ENCODE measurements around the gene SMIM35. TPM values are rescaled to one million over a fixed set of nuclear protein-coding genes. Genes with fewer than 3 reads are reported as not detected.

The SMIM35 gene
- total and polyA plus RNA-seq, 2 donors (not counting 1 experiment from before 2014, with no cell fraction given) = not detected

DNA sequence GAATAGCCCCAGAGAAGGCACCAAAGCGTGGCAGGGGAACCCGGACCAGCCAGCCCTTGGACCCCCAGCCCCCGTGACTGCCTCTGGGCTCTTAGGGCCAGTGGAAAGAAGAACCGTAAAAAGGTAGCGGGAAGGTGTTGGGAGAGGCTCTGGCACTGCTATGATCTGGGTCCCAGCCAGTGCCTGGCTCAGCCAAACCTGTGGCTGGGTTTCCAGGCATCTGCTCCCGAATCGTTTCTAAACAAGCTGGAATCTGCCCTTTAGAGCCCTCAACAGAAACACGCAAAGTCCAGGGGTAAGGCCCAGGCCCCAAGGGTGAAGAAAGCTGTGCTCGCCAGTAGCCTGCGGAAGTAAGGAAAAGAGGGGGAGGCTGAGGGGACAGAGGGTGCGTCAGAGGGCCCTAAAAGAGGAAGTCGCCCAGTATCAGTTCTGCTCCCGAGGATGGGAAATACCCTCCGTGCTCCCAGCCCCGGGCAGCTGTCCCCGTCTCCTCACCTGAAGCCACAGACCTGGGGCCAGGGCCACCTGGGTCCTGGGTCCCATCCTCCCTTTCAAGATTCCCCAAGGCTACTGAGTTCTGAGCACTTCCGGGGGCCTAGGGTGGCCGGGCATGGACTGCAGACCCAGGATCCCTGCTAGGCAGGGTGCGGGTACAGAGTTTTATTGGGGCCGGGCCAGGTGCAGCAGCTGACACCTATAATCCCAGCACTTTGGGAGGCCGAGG is 75.9 kb downstream of the SMIM35 start:
- Histone ChIP-seq H3K36me3 (ENCODE audit: control insufficient read depth, insufficient read depth, low read length) (no peaks in the 10 kb centered on the region), H2AFZ (ENCODE audit: low read length) (no peak overlapping the region), H3K27me3 (ENCODE audit: control insufficient read depth, insufficient read depth, low read length) (no peaks in the 10 kb centered on the region), H3K4me1 (ENCODE audit: control insufficient read depth, extremely low read depth, insufficient read depth, low read length) (no peaks in the 10 kb centered on the region), H3K9me3 (ENCODE audit: control insufficient read depth, insufficient read depth, low read depth, low read length) (no peaks in the 10 kb centered on the region), H3K4me3 (replicated peaks in 1 of 4; ENCODE audit: control extremely low read depth in 1 of 4, insufficient read depth in 1 of 4, low read depth in 3 of 4, low read length in 4 of 4) (no peak overlapping the region), H3K27ac (ENCODE audit: insufficient read depth, low read length) (no peak overlapping the region), H3K4me2 (ENCODE audit: extremely low read depth, insufficient read depth, low read length) (no peak overlapping the region), H3K9ac (ENCODE audit: insufficient read depth, low read length) (no peak overlapping the region), H4K20me1 (ENCODE audit: control insufficient read depth, extremely low read depth, insufficient read depth, low read length) (no peaks in the 10 kb centered on the region), H3K79me2 (ENCODE audit: control insufficient read depth, insufficient read depth, low read length) (no peaks in the 10 kb centered on the region)
- DNase-seq (ENCODE audit: low read depth in 2 of 2) = no peak
- no peak for TF ChIP-seq EZH2 (IDR thresholded peaks at IDR 0.05; ENCODE audit: low read length, missing control alignments)
- TF ChIP-seq, protein P1, sequence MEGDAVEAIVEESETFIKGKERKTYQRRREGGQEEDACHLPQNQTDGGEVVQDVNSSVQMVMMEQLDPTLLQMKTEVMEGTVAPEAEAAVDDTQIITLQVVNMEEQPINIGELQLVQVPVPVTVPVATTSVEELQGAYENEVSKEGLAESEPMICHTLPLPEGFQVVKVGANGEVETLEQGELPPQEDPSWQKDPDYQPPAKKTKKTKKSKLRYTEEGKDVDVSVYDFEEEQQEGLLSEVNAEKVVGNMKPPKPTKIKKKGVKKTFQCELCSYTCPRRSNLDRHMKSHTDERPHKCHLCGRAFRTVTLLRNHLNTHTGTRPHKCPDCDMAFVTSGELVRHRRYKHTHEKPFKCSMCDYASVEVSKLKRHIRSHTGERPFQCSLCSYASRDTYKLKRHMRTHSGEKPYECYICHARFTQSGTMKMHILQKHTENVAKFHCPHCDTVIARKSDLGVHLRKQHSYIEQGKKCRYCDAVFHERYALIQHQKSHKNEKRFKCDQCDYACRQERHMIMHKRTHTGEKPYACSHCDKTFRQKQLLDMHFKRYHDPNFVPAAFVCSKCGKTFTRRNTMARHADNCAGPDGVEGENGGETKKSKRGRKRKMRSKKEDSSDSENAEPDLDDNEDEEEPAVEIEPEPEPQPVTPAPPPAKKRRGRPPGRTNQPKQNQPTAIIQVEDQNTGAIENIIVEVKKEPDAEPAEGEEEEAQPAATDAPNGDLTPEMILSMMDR (conservative IDR thresholded peaks at IDR 0.05 in 1 of 2, IDR thresholded peaks at IDR 0.05 in 1 of 2; ENCODE audit: low read depth in 1 of 2, low read length in 2 of 2) = no peak

DNA sequence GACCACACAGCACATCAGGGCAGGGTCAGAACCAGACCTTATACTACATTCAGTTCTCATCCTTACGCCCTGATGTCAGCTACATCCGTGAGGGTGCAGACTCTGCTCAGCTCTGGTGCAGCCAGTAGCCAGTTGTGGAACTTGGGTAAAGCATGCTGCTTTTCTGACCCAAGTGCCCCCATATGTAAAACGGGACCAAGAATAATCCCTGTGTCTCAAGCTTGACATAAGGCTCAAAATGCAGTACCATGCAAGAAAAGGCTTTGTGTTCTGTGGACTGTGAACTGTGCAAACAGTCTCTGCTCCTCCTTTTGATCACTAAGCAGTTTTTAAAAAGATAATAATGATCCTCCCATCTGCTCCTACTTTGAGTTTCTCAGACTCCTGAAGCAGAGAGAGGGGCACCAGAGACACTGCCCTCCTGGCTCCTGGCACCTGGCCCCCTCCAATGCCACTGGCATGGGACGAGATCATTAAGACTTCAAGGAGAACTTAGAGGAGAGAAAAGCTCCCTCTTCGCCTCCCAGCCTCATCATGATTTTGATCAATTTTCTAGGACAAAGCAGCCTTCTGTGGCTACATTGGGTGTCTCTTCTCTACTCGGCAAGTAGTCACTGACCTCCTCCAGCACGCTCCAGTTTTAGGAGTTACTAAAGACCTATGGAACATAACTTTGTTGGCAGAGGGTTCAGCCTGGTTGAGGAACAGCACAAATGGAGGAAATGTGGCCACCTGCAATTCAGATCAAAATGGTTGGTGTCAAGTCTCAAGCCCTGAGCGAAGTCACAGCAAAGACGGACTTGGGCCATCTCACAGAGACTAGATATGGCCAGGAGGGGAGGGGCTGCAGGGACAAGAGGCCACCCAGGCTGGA is 76.7 kb downstream of the SMIM35 start:
- no peak for DNase-seq (ENCODE audit: low read depth in 2 of 2)

More for the DNA sequence above, 76.7 kb downstream of the SMIM35 start:
- Histone ChIP-seq H3K36me3 (ENCODE audit: control insufficient read depth, insufficient read depth, low read length) (no peaks in the 10 kb centered on the region), H3K9me3 (ENCODE audit: control insufficient read depth, insufficient read depth, low read depth, low read length) (no peaks in the 10 kb centered on the region), H2AFZ (ENCODE audit: low read length) (no peak overlapping the region), H3K4me2 (ENCODE audit: extremely low read depth, insufficient read depth, low read length) (no peak overlapping the region), H3K9ac (ENCODE audit: insufficient read depth, low read length) (no peak overlapping the region), H3K27ac (ENCODE audit: insufficient read depth, low read length) (no peak overlapping the region), H3K27me3 (ENCODE audit: control insufficient read depth, insufficient read depth, low read length) (no peaks in the 10 kb centered on the region), H3K4me1 (ENCODE audit: control insufficient read depth, extremely low read depth, insufficient read depth, low read length) (no peaks in the 10 kb centered on the region), H3K4me3 (replicated peaks in 1 of 4; ENCODE audit: control extremely low read depth in 1 of 4, insufficient read depth in 1 of 4, low read depth in 3 of 4, low read length in 4 of 4) (no peak overlapping the region), H3K79me2 (ENCODE audit: control insufficient read depth, insufficient read depth, low read length) (no peaks in the 10 kb centered on the region), H4K20me1 (ENCODE audit: control insufficient read depth, extremely low read depth, insufficient read depth, low read length) (no peaks in the 10 kb centered on the region)
- TF ChIP-seq EZH2 (IDR thresholded peaks at IDR 0.05; ENCODE audit: low read length, missing control alignments) = no peak
- TF ChIP-seq, protein P1 (conservative IDR thresholded peaks at IDR 0.05 in 1 of 2, IDR thresholded peaks at IDR 0.05 in 1 of 2; ENCODE audit: low read depth in 1 of 2, low read length in 2 of 2) = no peak
